Nephron progenitor cell (in vitro differentiated cells): ENCODE results near the gene NPPB.

Experiments
- DNase-seq: peaks from one replicate; pipeline ENCODE4 v3.0.0; 2021
- H3K27ac Mint-ChIP-seq: 2 replicates; pipeline ENCODE4 v1.8.0; 2021; ENCODE audit warnings: mild to moderate bottlenecking, moderate library complexity, mixed read lengths
- H3K27me3 Mint-ChIP-seq: 2 replicates; pipeline ENCODE4 v1.8.0; 2021; ENCODE audit warnings: mild to moderate bottlenecking, low read depth, mixed read lengths; ENCODE audit not compliant: poor library complexity
- H3K36me3 Mint-ChIP-seq: 2 replicates; pipeline ENCODE4 v1.8.0; 2021; ENCODE audit warnings: low read depth, mixed read lengths
- H3K4me1 Mint-ChIP-seq: 2 replicates; pipeline ENCODE4 v1.8.0; 2021; ENCODE audit warnings: mixed read lengths
- H3K4me3 Mint-ChIP-seq: 2 replicates; pipeline ENCODE4 v1.8.0; 2021; ENCODE audit warnings: mild to moderate bottlenecking, moderate library complexity, mixed read lengths
- H3K9me3 Mint-ChIP-seq: 2 replicates; pipeline ENCODE4 v1.8.0; 2021; ENCODE audit warnings: mild to moderate bottlenecking, moderate library complexity, mixed read lengths
- CTCF ChIP-seq: fragments of 200-600 bp; sonication (generic); IDR thresholded peaks from 2 replicates; pipeline ENCODE4 v1.5.0; 2021; ENCODE audit warnings: antibody characterized with exemption

The NPPB gene

DNA sequence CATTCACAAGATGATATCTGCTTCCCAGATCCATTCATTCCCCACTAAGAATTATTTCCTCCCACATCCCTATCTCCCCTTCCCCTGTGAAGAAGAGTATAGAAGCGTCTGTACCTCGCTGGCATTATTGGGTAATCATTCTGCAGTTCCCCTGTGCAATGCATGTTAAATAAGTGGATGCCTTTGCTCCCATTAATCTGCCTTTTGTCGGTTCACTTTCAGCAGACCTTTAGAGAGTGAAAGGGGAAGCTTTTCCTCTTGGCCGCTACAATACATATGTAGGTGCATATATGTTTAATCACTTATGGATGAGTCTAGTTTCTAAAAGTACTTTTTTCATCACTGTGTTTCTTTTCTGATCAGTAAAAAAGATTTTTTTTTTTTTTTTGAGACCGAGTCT lies 45.7 kb downstream of the NPPB start:
- DNase-seq, result no peak
- Mint-ChIP-seq H3K4me3 (no peak overlapping the region), H3K36me3 (peaks cover 62% of the 10 kb centered on the region), H3K27ac (no peak overlapping the region), H3K9me3 (no peaks in the 10 kb centered on the region), H3K4me1 (peaks cover 14% of the 10 kb centered on the region), H3K27me3 (no peaks in the 10 kb centered on the region)
- TF ChIP-seq CTCF, result no peak
